ENCODE measurements around the gene ACER2.
"Not testable (repeated sequence)": the region's sequence is repeated elsewhere in the genome, so short reads cannot be mapped to it uniquely, and the experiment has no call there.

Gene ACER2

GRCh38 chr9:19409401-19410194, 789 bp downstream of the ACER2 start:
- no peak for DNase-seq

DNA sequence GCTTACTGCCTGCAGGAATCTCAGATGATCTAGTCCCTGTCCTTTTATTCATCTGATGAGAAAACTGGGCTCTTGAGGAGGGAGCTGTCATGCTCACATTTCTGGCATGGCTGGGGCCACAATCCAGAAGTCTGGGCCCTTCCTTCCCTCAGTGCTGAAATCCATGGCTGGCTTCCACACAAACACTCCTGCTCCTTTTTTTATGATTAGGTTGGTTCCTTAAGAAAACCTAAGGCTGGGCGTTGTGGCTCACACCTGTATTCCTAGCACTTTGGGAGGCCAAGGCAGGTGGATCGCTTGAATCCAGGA, 1.3 kb downstream of the ACER2 start:
- no peak for DNase-seq

- no peak for DNase-seq
Observed at GRCh38 chr9:19410594-19410993, 1.8 kb downstream of the ACER2 start.

- DNase-seq: no peak
Observed at GRCh38 chr9:19411316-19411715, 2.5 kb downstream of the ACER2 start.

DNA sequence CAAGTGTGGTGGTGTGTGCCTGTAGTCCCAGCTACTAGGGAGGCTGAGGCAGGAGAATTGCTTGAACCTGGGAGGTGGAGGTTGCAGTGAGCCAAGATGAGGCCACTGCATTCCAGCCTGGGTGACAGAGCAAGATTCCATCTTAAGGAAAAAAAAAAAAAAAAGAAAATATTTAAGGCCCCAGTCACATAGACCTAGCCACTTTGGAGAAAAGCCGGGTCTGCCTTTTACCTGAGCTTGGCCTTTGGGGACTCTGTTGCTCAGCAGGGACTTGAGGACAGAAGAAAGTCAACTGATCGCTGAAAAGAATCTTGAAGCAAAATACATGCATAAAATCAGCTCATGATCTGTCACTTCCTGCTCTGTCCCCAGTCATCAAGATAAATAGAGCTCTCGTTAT, 4.6 kb downstream of the ACER2 start:
- DNase-seq: not testable (repeated sequence)

- DNase-seq: no peak
Observed at GRCh38 chr9:19416143-19416542, 7.3 kb downstream of the ACER2 start.

- DNase-seq: no peak
Observed at GRCh38 chr9:19420877-19421276, 12.1 kb downstream of the ACER2 start.

DNA sequence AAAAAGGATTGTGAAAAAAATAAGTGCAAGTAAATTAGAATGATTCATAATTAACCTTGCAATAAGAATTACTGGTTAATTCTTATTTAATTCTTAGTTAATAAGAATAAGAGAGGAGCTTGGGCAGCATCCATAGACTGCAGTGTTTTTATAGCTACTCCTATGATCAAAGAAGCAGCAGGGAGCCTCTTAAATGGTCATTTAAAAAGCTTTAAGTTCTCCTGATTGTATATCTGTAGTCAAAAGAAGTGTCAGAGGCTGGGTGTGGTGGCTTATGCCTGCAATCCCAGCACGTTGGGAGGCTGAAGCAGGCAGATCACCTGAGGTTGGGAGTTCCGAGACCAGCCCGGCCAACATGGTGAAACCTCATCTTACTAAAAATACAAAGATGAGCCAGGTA, 14.4 kb downstream of the ACER2 start:
- DNase-seq: no peak

GRCh38 chr9:19424176-19424779, 15.5 kb downstream of the ACER2 start:
- DNase-seq: no peak

- DNase-seq: no peak
Observed at GRCh38 chr9:19429595-19429994, 20.8 kb downstream of the ACER2 start.

DNA sequence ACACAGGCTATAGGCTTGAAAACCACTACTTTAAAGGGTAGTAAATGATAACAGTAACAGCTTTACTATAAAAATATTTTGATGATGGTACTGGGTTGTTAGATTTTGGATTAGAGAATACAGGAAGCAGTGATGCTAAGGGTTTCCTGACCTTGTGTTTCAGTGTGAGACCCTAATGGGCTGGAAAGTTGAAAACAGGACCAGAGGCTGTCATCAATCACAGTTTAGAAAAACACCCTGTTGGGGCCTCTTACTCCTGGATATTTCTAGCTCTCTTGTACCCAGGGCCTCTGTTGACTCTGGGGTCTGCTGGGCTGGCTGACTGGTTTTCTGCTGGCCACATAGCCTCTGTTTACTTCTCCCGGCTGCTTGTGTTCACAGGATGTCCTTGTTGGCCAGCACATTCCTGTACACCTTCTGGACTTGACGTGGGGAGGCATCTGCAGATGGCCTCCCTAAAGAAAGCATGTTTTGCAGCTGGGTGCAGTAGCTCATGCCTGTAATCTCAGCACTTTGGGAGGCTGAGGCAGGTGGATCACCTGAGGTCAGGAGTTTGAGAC, 21.5 kb downstream of the ACER2 start:
- no peak for DNase-seq

DNA sequence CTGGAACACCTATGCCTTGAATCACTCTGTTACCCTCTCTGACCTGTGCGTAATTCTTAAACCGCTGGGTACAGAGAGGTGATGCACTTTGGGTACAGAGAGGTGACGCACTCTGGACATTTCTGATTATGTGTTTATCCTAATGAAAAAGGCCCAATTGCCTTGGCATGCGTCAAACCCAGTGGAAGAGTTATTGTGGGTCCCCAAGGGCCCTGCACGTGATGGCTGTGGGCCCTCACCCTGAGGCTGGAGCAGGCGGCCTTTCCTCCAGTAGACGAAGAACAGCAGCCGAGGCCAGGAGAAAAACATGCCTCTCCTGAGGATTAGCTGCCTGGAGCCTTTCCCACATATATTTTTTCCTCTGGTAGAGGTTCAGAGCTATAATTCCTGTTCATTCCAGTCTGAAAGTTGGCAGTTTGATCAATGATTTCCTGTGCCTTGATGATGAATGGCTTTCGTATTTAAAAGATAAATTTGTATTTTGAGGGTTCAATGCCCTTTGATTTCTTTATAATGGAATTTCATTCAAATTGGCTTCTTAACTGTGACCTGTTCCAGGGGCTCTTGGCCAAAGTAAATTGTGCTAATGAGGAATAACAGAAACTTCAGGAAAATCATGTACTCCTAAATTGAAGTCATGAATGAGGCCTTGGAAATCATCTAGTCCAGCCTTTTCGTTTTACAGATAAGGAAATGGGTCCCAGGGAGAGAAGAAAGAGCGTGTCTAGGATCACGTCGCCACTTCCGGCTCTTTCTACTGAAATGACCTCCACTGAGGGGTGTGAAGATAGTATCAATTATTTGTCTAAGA, 22.8 kb downstream of the ACER2 start:
- no peak for DNase-seq

DNA sequence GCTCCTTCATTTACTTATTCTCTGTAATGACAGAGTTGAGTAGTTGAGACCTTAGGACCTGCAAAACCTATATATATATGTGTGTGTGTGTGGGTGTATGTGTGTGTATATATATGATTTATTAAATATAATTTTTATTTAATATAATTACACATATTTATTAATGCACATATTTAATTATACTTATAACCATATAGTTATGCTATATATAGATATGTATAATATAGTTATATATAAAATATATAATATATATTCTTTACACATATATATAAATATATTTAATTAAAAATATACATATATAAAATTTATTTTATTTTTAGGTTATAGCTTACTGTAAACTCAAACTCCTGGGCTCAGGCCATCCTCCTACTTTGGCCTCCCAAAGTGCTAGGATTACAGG, 23.7 kb downstream of the ACER2 start:
- no peak for DNase-seq

DNA sequence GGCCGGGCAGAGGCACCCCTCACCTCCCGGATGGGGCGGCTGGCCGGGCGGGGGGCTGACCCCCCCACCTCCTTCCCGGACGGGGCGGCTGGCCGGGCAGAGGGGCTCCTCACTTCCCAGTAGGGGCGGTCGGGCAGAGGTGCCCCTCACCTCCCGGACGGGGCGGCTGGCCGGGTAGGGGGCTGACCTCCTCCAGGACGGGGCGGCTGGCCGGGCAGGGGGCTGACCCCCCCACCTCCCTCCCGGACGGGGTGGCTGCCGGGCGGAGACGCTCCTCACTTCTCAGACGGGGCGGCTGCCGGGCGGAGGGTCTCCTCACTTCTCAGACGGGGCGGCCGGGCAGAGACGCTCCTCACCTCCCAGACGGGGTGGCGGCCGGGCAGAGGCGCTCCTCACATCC, 24.9 kb downstream of the ACER2 start:
- not testable (repeated sequence) for DNase-seq

DNA sequence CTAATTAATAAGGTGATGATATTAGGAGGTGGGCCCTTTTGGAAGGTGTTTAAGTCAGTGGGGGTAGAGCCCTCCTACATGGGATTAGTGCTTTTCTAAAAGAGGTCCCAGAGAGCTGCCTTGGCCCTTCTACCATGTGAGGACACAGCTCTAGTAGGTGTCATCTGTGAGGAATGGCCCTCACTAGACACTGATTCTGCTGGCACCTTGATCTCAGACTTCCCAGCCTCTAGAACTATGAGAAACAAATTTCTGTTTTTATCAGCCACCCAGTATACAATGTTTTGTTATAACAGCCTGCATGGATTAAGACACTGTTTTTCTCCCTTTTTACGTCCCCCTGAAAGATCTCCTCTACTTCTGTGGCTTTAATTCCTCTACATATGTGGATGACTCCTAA, 31.6 kb downstream of the ACER2 start:
- no peak for DNase-seq

DNA sequence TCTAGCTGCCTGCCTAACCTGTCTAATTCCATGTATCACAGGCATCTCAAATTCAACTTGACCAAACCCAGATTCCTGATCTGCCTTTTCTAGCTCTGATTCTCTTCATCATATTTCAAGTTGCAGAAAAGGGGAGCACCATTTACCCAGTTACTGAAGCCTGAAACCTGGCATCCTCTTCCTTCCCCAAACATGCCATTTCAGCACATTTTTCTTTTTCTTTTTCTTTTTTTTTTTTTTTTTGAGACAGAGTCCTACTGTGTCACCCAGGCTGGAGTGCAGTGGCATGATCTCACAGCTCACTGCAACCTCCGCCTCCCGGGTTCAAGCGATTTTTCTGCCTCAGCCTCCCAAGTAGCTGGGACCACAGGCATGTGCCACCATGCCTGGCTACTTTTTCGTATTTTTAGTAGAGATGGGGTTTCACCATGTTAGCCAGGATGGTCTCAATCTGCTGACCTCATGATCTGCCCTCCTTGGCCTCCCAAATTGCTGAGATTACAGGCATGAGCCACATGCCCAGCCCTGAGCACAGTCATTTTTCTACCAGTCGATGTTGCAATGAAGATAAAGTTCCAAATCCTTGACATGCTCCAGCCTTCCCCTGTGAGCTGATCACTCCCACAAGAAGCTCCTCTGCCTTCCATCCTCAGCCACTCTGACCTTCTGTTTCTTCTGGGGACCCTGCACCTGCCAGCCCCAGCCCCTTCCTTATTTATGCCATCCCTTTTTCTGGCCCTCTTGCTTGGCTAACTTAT, 32.2 kb downstream of the ACER2 start:
- DNase-seq: no peak

DNA sequence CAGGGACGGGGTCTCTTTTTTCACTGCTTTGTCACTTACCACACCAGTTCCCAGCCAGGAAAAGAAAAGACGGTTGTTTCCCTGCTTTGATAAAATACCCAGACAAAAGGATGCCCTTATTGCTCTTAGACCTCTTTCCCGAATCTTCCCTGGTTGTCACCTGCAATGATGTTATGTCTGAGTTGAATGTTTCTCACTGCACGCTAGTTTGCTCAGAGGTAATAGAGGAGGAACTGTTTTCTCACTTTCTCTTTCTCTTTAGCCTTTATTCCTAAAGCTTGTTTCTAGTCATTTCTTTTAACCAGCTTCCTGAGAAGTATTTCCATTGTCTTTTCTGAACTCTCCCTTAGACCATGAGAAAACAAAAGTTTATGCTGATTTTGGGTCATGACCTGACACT, 32.9 kb downstream of the ACER2 start:
- no peak for DNase-seq

- no peak for DNase-seq
Observed at GRCh38 chr9:19442240-19442639, 33.4 kb downstream of the ACER2 start.

DNA sequence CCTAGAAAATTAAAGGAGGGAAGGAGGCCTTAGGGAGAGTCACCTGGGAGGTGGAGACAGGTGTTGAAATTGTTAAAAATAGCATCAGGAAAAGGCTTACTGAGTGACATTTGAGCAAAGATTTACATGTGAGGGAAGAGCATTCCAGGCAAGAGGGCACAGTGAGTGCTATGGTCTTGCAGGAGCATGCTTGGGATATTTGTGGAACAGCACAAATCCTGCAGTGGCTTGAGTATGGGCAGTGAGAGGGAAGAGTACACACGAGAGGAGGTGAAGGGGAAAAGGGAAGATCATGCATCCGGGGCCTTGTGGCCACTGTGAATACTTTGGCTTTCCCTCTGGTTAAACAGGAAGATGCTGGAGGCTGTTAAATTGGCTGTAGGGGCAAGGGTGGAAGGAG, 36.6 kb downstream of the ACER2 start:
- peak; percentile 18 for DNase-seq

- peak; percentile 46 for DNase-seq
Observed at GRCh38 chr9:19446361-19446861, 37.6 kb downstream of the ACER2 start.

DNA sequence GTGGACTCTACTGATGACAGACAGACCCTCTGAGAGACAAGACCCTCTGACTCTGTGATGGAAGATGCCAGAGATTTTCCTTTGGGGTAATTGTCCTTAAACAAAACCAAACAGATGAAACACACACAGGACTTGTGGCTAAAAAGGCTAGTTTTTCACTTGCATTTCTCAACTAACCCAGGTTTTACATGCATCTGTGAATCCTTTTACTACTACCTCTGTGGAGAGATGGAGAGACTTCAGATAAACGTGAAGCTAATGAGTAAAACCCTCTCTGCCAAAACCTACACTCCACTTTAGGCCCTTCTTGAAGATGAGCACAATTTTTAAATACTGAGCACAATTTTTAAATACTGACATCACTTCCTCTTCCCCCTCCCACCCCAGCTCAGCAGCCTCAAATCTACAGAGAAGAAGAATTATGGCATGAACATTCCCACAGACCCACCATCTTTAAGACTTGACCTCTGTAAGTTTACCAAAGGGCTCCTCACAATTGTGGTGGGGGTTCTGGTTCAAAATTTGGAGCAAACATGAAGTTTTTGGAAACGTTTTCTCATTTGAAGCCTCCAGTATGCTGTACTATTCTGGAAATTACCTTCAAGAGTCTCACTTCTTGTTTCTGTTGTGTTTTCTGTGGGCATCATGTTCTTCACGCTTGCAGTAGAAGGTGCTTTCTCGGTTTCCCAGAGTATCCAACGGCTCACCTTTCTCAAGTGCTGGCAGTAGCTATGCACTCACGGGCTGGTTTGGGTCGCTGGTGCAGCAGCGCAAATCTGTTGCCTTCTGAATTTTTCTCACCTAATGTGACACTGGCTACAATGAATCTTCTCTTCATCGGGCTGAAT, 42.7 kb downstream of the ACER2 start:
- no peak for DNase-seq

DNA sequence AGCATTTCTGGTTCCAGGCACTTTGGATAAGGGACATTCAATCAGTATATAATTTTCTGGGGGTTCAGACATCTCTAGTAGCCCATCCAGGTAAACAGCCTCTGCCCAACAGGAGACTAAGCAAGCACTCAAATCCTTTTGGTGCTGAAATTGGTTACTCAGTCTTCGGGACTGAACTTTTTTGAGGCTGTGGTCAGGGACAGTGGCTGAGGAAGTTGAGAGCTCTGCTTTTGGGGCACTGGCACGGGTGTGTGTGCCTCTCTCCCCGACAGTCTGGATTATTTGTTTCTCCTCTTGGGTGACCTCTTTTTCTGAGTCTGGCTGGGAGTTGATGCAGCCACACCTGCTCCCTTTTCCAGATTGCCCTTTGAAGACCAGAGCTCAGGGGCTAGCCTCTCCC, 47.6 kb downstream of the ACER2 start:
- DNase-seq: peak; percentile 46

Data from NCI-H510A treated with DMSO at 0.1 percent for 48 hours (cell line).